ENCODE measurements around the gene MKRN3. TPM values are rescaled to one million over a fixed set of nuclear protein-coding genes. Genes with fewer than 3 reads are reported as not detected.

The MKRN3 gene
- polyA plus RNA-seq: under 1 TPM; 0.12 to 0.45 (median 0.37) TPM

- WGBS, 3 donors: 73 to 87% (median 83%) methylated on average over 27 of the region's 27 CpGs
- H3K27ac ChIP-seq (ENCODE audit: low read depth, low read length): no peak within 1 kb of the TSS
Measured at GRCh38 chr15:23565395-23566070, at the start of gene MKRN3. TSS of gene MKRN3 (plus strand) at chr15:23565674. CDS start at chr15:23565783, 109 bp downstream.

- no peak overlapping the region for H3K27ac ChIP-seq (ENCODE audit: low read depth, low read length)
- 58 to 72% (median 63%) methylated on average over 4 of the region's 4 CpGs for WGBS, 3 donors
Measured at GRCh38 chr15:23516866-23517265, 48.6 kb upstream of the MKRN3 start.

GRCh38 chr15:23518104-23518503 lies 47.4 kb upstream of the MKRN3 start:
- no peak overlapping the region for H3K27ac ChIP-seq (ENCODE audit: low read depth, low read length)
- 75 to 84% (median 78%) methylated on average over 5 of the region's 5 CpGs for WGBS, 3 donors

GRCh38 chr15:23524816-23525215 lies 40.7 kb upstream of the MKRN3 start:
- H3K27ac ChIP-seq (ENCODE audit: low read depth, low read length): no peak overlapping the region
- 59 to 66% (median 61%) methylated on average over 3 of the region's 3 CpGs for WGBS, 3 donors

- WGBS, 3 donors: 71 to 79% (median 79%) methylated on average over 2 of the region's 2 CpGs
- no peak overlapping the region for H3K27ac ChIP-seq (ENCODE audit: low read depth, low read length)
Measured at GRCh38 chr15:23529891-23530290, 35.6 kb upstream of the MKRN3 start.

GRCh38 chr15:23532024-23532423 lies 33.5 kb upstream of the MKRN3 start:
- no peak overlapping the region for H3K27ac ChIP-seq (ENCODE audit: low read depth, low read length)
- 54 to 66% (median 63%) methylated on average over 4 of the region's 4 CpGs for WGBS, 3 donors

- H3K27ac ChIP-seq (ENCODE audit: low read depth, low read length): no peak overlapping the region
- 61 to 70% (median 63%) methylated on average over 3 of the region's 3 CpGs for WGBS, 3 donors
Measured at GRCh38 chr15:23536659-23537058, 28.8 kb upstream of the MKRN3 start.

GRCh38 chr15:23538648-23539047 lies 26.8 kb upstream of the MKRN3 start:
- no peak overlapping the region for H3K27ac ChIP-seq (ENCODE audit: low read depth, low read length)
- WGBS, 3 donors: 51 to 58% (median 56%) methylated on average over 4 of the region's 4 CpGs

- no peak overlapping the region for H3K27ac ChIP-seq (ENCODE audit: low read depth, low read length)
- WGBS, 3 donors: 63 to 71% (median 66%) methylated on average over 4 of the region's 4 CpGs
Measured at GRCh38 chr15:23539892-23540291, 25.6 kb upstream of the MKRN3 start.

- H3K27ac ChIP-seq (ENCODE audit: low read depth, low read length): no peak overlapping the region
Measured at GRCh38 chr15:23546158-23546557, 19.3 kb upstream of the MKRN3 start.

GRCh38 chr15:23548071-23548470 lies 17.4 kb upstream of the MKRN3 start:
- H3K27ac ChIP-seq (ENCODE audit: low read depth, low read length): no peak overlapping the region
- 45 to 53% (median 49%) methylated on average over 3 of the region's 3 CpGs for WGBS, 3 donors

- H3K27ac ChIP-seq (ENCODE audit: low read depth, low read length): no peak overlapping the region
- 45 to 54% (median 48%) methylated on average over 19 of the region's 19 CpGs for WGBS, 3 donors
Measured at GRCh38 chr15:23561914-23562313, 3.6 kb upstream of the MKRN3 start.

GRCh38 chr15:23564821-23565394 lies 566 bp upstream of the MKRN3 start:
- 78 to 90% (median 84%) methylated on average over 14 of the region's 14 CpGs for WGBS, 3 donors
- H3K27ac ChIP-seq (ENCODE audit: low read depth, low read length): no peak overlapping the region

- WGBS, 3 donors: 74 to 88% (median 86%) methylated on average over 22 of the region's 22 CpGs
- no peak overlapping the region for H3K27ac ChIP-seq (ENCODE audit: low read depth, low read length)
Measured at GRCh38 chr15:23566071-23566554, 639 bp downstream of the MKRN3 start.

GRCh38 chr15:23566651-23567050 lies 1.2 kb downstream of the MKRN3 start:
- WGBS, 3 donors: 87 to 90% (median 88%) methylated on average over 8 of the region's 8 CpGs
- no peak overlapping the region for H3K27ac ChIP-seq (ENCODE audit: low read depth, low read length)

GRCh38 chr15:23567921-23568320 lies 2.4 kb downstream of the MKRN3 start:
- no peak overlapping the region for H3K27ac ChIP-seq (ENCODE audit: low read depth, low read length)
- WGBS, 3 donors: 62 to 80% (median 70%) methylated on average over 1 of the region's 1 CpG

- WGBS, 3 donors: 39 to 58% (median 55%) methylated on average over 5 of the region's 5 CpGs
Measured at GRCh38 chr15:23569151-23569925, 3.9 kb downstream of the MKRN3 start.

GRCh38 chr15:23570486-23570885 lies 5.0 kb downstream of the MKRN3 start:
- WGBS, 3 donors: 24 to 36% (median 35%) methylated on average over 3 of the region's 3 CpGs
- H3K27ac ChIP-seq (ENCODE audit: low read depth, low read length): no peak overlapping the region

More at GRCh38 chr15:23569151-23569925, 3.9 kb downstream of the MKRN3 start:
- H3K27ac ChIP-seq (ENCODE audit: low read depth, low read length): no peak overlapping the region

- 65 to 78% (median 69%) methylated on average over 4 of the region's 4 CpGs for WGBS, 3 donors
Measured at GRCh38 chr15:23572844-23573243, 7.4 kb downstream of the MKRN3 start.

More at GRCh38 chr15:23572844-23573243, 7.4 kb downstream of the MKRN3 start:
- H3K27ac ChIP-seq (ENCODE audit: low read depth, low read length): no peak overlapping the region

Measured in adipose tissue (tissue), 3 donors.